ENCODE data around the gene MFNG. TPM values are rescaled to one million over a fixed set of nuclear protein-coding genes. Genes with fewer than 3 reads are reported as not detected.

The MFNG gene
- total RNA-seq, 1 donor from 2014 or later = not detected

- TF ChIP-seq CTCF (conservative IDR thresholded peaks at IDR 0.05; ENCODE audit: low read depth, low read length) = no peak
- no peak overlapping the region for H3K4me3 ChIP-seq (ENCODE audit: low read depth, low read length)
- no peak for DNase-seq (ENCODE audit: low read depth)
These were observed 50.1 kb downstream of the MFNG start for GRCh38 chr22:37435970-37436603.

GRCh38 chr22:37433786-37434185 lies 52.4 kb downstream of the MFNG start:
- no peak for DNase-seq (ENCODE audit: low read depth)
- H3K4me3 ChIP-seq (ENCODE audit: low read depth, low read length) = no peak overlapping the region
- no peak for TF ChIP-seq CTCF (conservative IDR thresholded peaks at IDR 0.05; ENCODE audit: low read depth, low read length)

- TF ChIP-seq CTCF (conservative IDR thresholded peaks at IDR 0.05; ENCODE audit: low read depth, low read length) = no peak
- no peak overlapping the region for H3K4me3 ChIP-seq (ENCODE audit: low read depth, low read length)
- DNase-seq (ENCODE audit: low read depth) = no peak
These were observed 53.5 kb downstream of the MFNG start for GRCh38 chr22:37432708-37433054.

GRCh38 chr22:37431801-37432707 lies 54.1 kb downstream of the MFNG start:
- TF ChIP-seq CTCF (conservative IDR thresholded peaks at IDR 0.05; ENCODE audit: low read depth, low read length) = no peak
- no peak overlapping the region for H3K4me3 ChIP-seq (ENCODE audit: low read depth, low read length)
- peak; percentile 98 for DNase-seq (ENCODE audit: low read depth)

- no peak for TF ChIP-seq CTCF (conservative IDR thresholded peaks at IDR 0.05; ENCODE audit: low read depth, low read length)
- H3K4me3 ChIP-seq (ENCODE audit: low read depth, low read length) = no peak overlapping the region
- peak; percentile 66 for DNase-seq (ENCODE audit: low read depth)
These were observed 54.8 kb downstream of the MFNG start for GRCh38 chr22:37431366-37431765.

GRCh38 chr22:37430941-37431340 lies 55.2 kb downstream of the MFNG start:
- no peak overlapping the region for H3K4me3 ChIP-seq (ENCODE audit: low read depth, low read length)
- no peak for TF ChIP-seq CTCF (conservative IDR thresholded peaks at IDR 0.05; ENCODE audit: low read depth, low read length)
- no peak for DNase-seq (ENCODE audit: low read depth)

Measured in epithelial cell of proximal tubule (primary cell).